ENCODE data around the gene PIGM.
A peak's percentile ranks its signal among the peaks of the same experiment; 100 is the strongest.

The PIGM gene

GRCh38 chr1:160020196-160020595 lies 11.6 kb downstream of the PIGM start:
- no peak for DNase-seq

GRCh38 chr1:160018900-160019299 lies 12.9 kb downstream of the PIGM start:
- no peak for DNase-seq

GRCh38 chr1:160018347-160018746 lies 13.4 kb downstream of the PIGM start:
- DNase-seq = no peak

GRCh38 chr1:160017592-160017991 lies 14.2 kb downstream of the PIGM start:
- DNase-seq = no peak

GRCh38 chr1:160011781-160012180 lies 20.0 kb downstream of the PIGM start:
- no peak for DNase-seq

- DNase-seq = no peak
Measured at GRCh38 chr1:160009801-160010200, 22.0 kb downstream of the PIGM start.

GRCh38 chr1:160009081-160009480 lies 22.7 kb downstream of the PIGM start:
- DNase-seq = no peak

- no peak for DNase-seq
Measured at GRCh38 chr1:160007577-160008200, 24.1 kb downstream of the PIGM start.

- DNase-seq = peak; percentile 43
Measured at GRCh38 chr1:160006312-160006940, 25.4 kb downstream of the PIGM start.

- no peak for DNase-seq
Measured at GRCh38 chr1:160005070-160005469, 26.7 kb downstream of the PIGM start.

GRCh38 chr1:160004425-160004824 lies 27.4 kb downstream of the PIGM start:
- no peak for DNase-seq

GRCh38 chr1:160004001-160004400 lies 27.8 kb downstream of the PIGM start:
- no peak for DNase-seq

GRCh38 chr1:160001440-160001839 lies 30.4 kb downstream of the PIGM start:
- no peak for DNase-seq

- no peak for DNase-seq
Measured at GRCh38 chr1:159999204-159999603, 32.6 kb downstream of the PIGM start.

- DNase-seq = no peak
Measured at GRCh38 chr1:159996653-159997052, 35.1 kb downstream of the PIGM start.

- DNase-seq = no peak
Measured at GRCh38 chr1:159994896-159995295, 36.9 kb downstream of the PIGM start.

- no peak for DNase-seq
Measured at GRCh38 chr1:159993911-159994310, 37.9 kb downstream of the PIGM start.

GRCh38 chr1:159992161-159992560 lies 39.6 kb downstream of the PIGM start:
- no peak for DNase-seq

- no peak for DNase-seq
Measured at GRCh38 chr1:159991513-159991912, 40.3 kb downstream of the PIGM start.

- DNase-seq = no peak
Measured at GRCh38 chr1:159990005-159990404, 41.8 kb downstream of the PIGM start.

GRCh38 chr1:159989581-159989980 lies 42.2 kb downstream of the PIGM start:
- DNase-seq = no peak

GRCh38 chr1:159988006-159988405 lies 43.8 kb downstream of the PIGM start:
- no peak for DNase-seq

- no peak for DNase-seq
Measured at GRCh38 chr1:159987186-159987585, 44.6 kb downstream of the PIGM start.

GRCh38 chr1:159986531-159986930 lies 45.3 kb downstream of the PIGM start:
- DNase-seq = no peak

GRCh38 chr1:159986093-159986492 lies 45.7 kb downstream of the PIGM start:
- no peak for DNase-seq
